ENCODE results near the gene FGF16.
A peak's percentile ranks its signal among the peaks of the same experiment; 100 is the strongest.
"Not testable (repeated sequence)": the region's sequence is repeated elsewhere in the genome, so short reads cannot be mapped to it uniquely, and the experiment has no call there.

Gene FGF16

GRCh38 chrX:77447653-77448569 lies 722 bp downstream of the FGF16 start:
- no peak for DNase-seq (ENCODE audit: low read depth)

GRCh38 chrX:77450415-77450814 lies 3.2 kb downstream of the FGF16 start:
- DNase-seq (ENCODE audit: low read depth), result no peak

- peak; percentile 66 for DNase-seq (ENCODE audit: low read depth)
These were observed 3.8 kb downstream of the FGF16 start for GRCh38 chrX:77450996-77451395.

- no peak for DNase-seq (ENCODE audit: low read depth)
These were observed 6.0 kb downstream of the FGF16 start for GRCh38 chrX:77453190-77453589.

- DNase-seq (ENCODE audit: low read depth), result no peak
These were observed 8.2 kb downstream of the FGF16 start for GRCh38 chrX:77455437-77455836.

GRCh38 chrX:77484045-77484444 lies 36.9 kb downstream of the FGF16 start:
- DNase-seq (ENCODE audit: low read depth), result no peak

GRCh38 chrX:77493677-77494553 lies 46.7 kb downstream of the FGF16 start:
- peak; percentile 87 for DNase-seq (ENCODE audit: low read depth)

- DNase-seq (ENCODE audit: low read depth), result not testable (repeated sequence)
These were observed 53.0 kb downstream of the FGF16 start for GRCh38 chrX:77500164-77500563.

GRCh38 chrX:77502951-77503525 lies 55.8 kb downstream of the FGF16 start:
- DNase-seq (ENCODE audit: low read depth), result no peak

- peak; percentile 58 for DNase-seq (ENCODE audit: low read depth)
These were observed 58.0 kb downstream of the FGF16 start for GRCh38 chrX:77505227-77505626.

All from EH (cell line).